Measurements from ENCODE around the gene DLX4.

DLX4 gene

DNA sequence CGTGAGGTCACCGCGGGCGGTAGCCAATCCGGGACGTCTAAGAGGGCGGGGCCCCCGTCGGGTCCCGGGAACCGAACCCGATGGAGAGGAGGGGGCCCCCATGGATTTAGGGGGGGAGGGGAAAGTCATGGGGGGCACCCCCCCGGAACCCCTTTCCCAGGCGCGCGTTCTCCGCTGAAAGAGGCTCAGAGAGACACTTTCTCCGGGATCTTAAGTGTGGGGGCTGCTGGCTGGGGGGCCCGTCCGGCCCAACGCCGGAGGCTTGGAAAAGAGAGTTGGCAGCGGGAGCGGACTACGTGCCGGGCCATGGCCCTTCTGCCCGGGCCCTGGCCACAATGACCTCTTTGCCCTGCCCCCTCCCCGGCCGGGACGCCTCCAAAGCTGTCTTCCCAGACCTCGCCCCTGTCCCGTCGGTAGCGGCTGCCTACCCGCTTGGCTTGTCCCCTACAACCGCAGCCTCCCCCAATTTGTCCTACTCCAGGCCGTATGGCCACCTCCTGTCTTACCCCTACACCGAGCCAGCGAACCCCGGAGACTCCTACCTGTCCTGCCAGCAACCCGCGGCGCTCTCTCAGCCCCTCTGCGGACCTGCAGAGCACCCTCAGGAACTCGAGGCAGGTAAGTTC, at the start of gene DLX4:
TSS of gene DLX4 (plus strand) at position 57 of the 626 bp plus-strand sequence. CDS start at position 336, 279 bp downstream.
- no peak for DNase-seq

- no peak for DNase-seq
These were observed 48.8 kb upstream of the DLX4 start for GRCh38 chr17:49920030-49920769.

GRCh38 chr17:49922095-49922494, 46.9 kb upstream of the DLX4 start:
- DNase-seq, result no peak

DNA sequence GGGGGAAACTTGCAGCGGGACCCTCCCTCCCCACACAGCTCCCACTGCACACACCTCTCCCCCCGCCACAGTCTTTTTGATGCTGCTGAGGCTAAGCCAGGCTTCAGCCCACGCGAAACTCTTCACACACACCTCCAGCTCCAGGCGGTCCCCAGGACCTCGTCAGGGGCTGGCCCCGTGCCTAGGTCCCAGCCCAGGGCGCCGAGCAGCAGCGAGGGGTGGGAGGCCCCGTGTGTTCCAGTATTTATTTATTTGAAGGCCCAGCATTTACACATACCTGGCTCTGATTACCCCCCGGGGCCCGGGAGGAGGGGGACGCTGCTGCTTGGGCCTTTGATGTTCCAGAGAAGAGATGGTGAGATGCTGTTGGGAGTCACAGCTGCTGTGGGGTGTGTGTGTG, 44.9 kb upstream of the DLX4 start:
- DNase-seq, result no peak

GRCh38 chr17:49924589-49924988, 44.4 kb upstream of the DLX4 start:
- no peak for DNase-seq

DNA sequence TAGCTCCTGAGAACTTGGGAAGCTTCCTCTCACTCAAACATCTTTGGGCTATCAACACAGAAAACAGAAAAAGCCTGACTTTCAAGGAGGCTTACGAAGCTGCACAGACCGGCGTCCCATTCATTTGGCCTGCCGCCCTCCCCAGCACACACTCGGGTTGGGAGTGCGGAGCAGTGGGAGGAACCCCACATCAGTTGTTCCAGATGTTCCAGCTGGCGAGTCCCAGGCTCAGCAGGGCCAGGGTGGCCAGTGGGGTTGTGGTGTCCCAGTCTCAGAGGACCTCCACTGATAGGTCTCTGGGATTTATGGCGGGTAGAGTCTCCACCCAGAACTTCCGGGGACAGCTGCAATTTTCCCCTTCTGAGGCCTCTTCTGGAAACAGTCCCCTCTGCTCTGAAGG, 43.1 kb upstream of the DLX4 start:
- DNase-seq, result no peak

GRCh38 chr17:49926886-49927285, 42.1 kb upstream of the DLX4 start:
- DNase-seq, result no peak

DNA sequence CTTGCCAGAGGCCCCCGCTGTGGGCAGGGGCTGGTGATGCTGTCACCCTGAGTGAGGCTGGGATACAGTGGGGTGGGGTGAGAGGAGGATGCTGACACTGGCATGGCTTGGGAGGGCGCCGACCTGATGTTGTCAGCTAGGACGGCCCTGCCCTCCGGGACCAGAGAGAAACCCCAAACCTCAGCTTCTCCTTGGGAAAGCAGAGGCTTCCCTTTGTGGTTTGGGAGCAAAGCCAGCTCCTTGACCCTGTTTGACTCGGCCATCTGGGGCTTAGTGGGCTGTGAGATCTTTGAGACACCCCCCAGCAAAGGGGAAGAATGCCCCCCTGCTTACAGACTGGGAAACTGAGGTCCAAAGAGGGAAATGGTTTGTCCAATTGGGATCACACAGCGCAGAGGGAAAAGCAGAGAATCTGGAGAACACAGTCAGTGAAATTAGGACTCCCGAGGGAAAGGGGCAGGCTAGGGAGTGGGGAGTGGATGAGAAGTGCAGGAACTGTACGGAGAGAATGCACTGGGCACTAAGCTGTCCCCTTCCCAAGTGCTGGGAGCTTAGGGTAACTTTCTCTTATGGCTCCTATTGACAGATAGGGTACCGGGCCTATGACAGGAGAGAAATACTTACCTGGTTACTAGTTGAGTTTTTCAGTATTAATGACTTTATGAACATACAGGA, 40.7 kb upstream of the DLX4 start:
- no peak for DNase-seq

- no peak for DNase-seq
These were observed 40.0 kb upstream of the DLX4 start for GRCh38 chr17:49928837-49929475.

DNA sequence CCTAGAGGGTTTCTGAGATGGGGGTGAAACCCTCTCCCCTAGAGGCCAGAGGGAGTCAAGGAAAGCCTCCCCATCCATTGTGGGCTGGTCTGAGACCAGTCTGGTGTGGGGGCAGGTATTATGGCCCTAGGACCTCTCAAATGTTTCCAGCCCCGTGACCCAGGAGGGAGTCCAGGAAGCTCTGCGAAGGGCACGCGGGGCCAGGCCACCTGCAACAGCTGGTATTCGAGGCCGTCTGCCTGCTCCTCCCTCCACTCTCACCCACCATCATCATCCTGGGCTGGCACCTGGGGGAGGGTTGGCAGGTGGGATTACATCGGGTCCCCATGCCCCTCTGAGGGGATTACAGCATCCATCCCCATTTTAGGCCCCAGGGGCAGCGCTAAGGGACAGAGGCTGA, 38.1 kb upstream of the DLX4 start:
- DNase-seq, result no peak

GRCh38 chr17:49931416-49932137, 37.4 kb upstream of the DLX4 start:
- DNase-seq, result no peak

GRCh38 chr17:49932138-49932723, 36.8 kb upstream of the DLX4 start:
- no peak for DNase-seq

- no peak for DNase-seq
These were observed 36.1 kb upstream of the DLX4 start for GRCh38 chr17:49932901-49933300.

DNA sequence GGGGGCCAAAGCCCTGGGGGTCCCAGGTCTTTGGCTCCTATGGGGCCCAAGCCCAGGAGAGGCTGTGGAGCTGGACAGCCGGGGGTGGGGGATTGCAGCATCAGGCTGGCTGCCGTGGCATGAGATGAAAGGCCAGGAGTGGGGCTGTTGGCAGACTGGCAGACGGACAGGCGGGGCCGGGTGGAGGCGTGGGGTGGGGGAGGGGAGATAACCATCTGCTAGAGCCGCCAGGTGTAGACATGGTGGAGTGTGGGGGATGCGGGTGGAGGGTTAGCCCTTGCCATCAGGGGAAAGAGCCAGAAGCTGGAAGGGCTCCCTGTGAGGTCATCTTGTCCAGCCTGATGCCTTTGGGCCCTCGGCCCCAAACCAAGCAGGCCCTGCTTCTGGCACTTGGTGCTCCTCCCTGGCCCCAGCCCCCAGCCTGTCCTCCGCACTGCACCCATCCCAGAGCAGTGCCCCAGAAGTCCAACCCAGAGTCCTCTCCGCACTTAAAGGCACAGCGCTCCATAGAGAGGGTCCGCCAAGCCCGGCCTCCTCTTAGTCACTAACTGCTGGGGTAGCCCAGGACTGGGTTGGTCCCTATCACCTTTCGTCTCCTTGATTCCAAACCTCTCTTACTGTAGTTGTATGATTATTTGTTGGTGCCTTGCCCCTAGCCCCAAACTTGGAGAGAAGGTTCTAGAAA, 33.3 kb upstream of the DLX4 start:
- no peak for DNase-seq

- DNase-seq, result no peak
These were observed 32.6 kb upstream of the DLX4 start for GRCh38 chr17:49936386-49936785.

- DNase-seq, result no peak
These were observed 29.7 kb upstream of the DLX4 start for GRCh38 chr17:49939318-49939717.

DNA sequence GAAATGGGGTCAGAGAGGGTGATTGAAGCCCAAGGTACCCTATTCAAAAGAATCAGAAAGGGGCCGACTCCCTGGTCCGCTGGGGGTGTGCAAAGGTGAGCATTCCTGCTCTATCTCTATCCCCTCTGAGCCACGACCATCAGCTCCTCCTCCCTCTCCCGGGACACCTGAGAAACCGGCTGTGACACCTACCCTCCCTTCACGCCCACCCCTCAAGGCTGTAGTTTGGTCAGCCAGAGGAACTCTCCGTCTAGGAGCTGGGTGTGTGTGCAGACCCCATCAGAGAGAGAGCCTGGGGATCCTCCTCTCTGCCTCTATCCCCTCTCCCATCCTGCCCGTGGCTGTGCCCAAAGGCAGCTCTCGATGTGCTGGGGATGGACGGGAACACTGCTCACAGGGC, 27.6 kb upstream of the DLX4 start:
- no peak for DNase-seq

GRCh38 chr17:49942947-49943346, 26.0 kb upstream of the DLX4 start:
- DNase-seq, result no peak

DNA sequence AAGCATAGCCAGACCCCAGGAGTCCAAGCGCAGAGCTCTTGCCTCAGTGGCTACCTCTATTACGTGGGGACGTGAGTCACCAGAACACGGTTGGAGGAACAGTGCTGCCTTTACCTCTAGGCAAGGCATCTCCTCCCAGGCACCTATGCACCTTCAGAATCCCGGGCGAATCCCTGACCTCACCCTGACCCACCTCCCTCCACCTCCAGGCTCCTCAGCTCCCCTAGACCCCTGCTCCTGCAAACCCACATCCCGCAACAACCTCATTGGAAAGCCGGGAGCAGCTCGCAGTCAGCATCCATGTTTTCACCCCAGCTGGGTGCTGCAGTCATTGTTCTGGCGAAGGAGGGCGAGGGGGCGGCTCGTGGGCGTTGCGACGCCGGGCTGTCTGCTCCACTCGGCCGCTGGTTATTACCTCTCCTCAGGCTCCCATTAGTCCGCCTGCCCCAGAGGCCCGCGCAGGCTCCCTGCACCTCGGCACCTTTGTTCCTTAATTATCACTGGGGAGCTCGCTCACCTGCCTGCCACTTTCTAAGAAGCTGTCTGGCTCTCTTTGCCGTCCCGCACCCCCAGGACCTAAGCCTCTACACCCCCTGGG, 24.6 kb upstream of the DLX4 start:
- no peak for DNase-seq

GRCh38 chr17:49946208-49946607, 22.8 kb upstream of the DLX4 start:
- DNase-seq, result no peak

DNA sequence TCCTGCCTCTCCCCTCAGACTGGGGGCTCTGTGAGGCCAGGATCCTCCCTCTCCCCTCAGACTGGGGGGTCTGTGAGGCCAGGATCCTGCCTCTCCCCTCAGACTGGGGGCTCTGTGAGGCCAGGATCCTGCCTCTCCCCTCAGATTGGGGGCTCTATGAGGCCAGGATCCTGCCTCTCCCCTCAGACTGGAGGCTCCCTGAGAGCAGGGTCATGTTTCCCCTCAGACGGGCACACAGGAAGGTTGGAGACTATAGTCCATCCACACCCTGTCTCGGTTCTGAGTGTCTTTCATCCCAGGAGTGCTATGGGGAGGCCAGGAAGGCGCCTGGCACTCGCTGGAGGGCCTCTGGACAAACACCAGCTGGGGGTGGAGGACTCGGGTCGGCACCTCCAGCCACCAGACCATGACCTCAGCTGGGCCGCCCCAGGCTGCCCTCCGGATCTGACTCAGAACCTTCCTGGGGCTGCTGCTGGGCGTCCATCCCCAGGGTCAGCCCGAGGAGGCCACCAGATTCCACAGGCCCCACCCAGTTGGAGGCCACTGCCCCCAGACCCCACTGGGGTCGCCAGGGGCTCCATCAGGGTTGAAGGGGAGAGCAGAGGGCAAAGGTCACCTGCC, 21.9 kb upstream of the DLX4 start:
- no peak for DNase-seq

Data from activated CD4-positive, CD25-positive, alpha-beta regulatory T cell (primary cell).